IPS-18a (cell line): ENCODE data around the gene TIAM2.

Source experiments
- H3K27ac ChIP-seq: one replicate; pipeline ENCODE4 v1.5.1; 2013; ENCODE audit warnings: low read length
- H3K27me3 ChIP-seq: one replicate; pipeline ENCODE4 v1.6.1; 2013; ENCODE audit warnings: mild to moderate bottlenecking, low read length; ENCODE audit not compliant: control insufficient read depth, insufficient read depth
- H3K36me3 ChIP-seq: one replicate; pipeline ENCODE4 v1.6.1; 2013; ENCODE audit warnings: low read depth, low read length; ENCODE audit not compliant: control insufficient read depth
- H3K4me1 ChIP-seq: one replicate; pipeline ENCODE4 v1.6.1; 2013; ENCODE audit warnings: low read depth, low read length; ENCODE audit not compliant: control insufficient read depth
- H3K4me3 ChIP-seq: one replicate; pipeline ENCODE4 v1.5.1; 2013; ENCODE audit warnings: low read length
- H3K9ac ChIP-seq: one replicate; pipeline ENCODE4 v1.6.1; 2013; ENCODE audit warnings: mild to moderate bottlenecking, low read length, moderate library complexity
- H3K9me3 ChIP-seq: one replicate; pipeline ENCODE4 v1.6.1; 2013; ENCODE audit warnings: low read depth, low read length; ENCODE audit not compliant: control insufficient read depth

TIAM2 gene

DNA sequence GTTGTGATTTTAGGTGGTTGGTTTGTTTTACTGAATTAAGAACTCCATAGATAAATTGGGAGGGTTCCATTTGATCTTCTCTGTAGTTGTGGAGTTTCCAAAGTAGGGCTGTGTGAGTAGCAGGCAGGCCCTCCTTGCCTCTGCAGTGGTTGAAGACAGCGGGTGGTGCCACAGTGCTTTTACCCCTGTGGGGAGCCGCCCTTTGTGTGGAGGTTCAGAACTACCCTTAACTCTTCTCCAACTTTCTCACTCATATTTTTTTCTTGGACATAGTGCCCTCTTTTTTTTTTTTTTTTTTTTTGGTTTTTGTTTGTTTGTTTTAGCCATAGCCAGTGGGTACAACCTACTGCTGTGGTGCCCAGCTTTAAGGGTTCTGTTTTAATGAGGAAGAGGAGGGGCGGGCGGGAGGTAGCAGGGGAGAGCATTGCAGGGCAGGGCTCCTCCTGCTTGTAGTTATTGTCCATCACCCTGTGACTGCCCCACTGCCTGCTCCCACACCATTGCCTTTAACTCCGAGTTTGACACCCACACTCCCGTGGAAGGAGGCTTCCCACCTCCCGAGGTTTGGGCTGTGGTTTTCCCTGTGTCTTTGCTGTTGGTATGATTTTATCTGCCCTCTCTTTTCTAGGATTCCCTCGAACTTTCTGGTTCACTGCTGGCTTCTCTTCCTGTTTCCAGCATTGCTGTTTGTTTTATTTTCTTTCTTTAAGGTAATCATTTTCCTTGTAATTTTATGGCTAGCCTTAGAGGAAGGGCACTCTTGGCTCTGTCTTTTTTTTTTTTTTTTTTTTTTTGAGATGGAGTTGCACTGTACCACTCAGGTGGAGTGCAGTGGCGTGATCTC is 50.7 kb downstream of the TIAM2 start:
- Histone ChIP-seq H3K9me3 (no peaks in the 10 kb centered on the region), H3K36me3 (no peaks in the 10 kb centered on the region), H3K9ac (no peak overlapping the region), H3K4me3 (no peak overlapping the region), H3K27ac (no peak overlapping the region), H3K4me1 (peaks cover 21% of the 10 kb centered on the region), H3K27me3 (no peaks in the 10 kb centered on the region)

DNA sequence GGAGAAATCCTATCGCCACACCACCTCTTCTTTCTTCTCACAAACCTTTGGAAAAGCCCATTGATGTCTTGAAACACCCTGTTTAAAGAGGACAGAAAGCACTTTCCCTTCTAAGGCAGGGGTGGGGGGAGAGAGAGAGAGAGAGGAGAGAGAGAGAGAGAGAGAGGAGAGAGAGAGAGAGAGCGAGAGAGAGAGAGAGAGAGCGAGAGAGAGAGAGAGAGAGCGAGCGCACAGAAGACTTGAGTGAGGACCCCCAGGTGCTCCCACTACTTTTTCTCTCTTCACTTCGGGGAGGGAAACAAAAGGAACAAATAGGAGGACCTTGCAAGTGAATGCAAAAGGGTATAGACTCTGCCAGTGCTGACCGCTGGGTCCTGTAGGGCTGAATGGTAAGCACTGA is 52.4 kb downstream of the TIAM2 start:
- no peaks in the 10 kb centered on the region for H3K36me3 ChIP-seq
- H3K9me3 ChIP-seq: no peaks in the 10 kb centered on the region
- H3K4me3 ChIP-seq: no peak overlapping the region
- no peaks in the 10 kb centered on the region for H3K27me3 ChIP-seq
- peaks cover 7% of the 10 kb centered on the region for H3K4me1 ChIP-seq
- no peak overlapping the region for H3K27ac ChIP-seq
- no peak overlapping the region for H3K9ac ChIP-seq

DNA sequence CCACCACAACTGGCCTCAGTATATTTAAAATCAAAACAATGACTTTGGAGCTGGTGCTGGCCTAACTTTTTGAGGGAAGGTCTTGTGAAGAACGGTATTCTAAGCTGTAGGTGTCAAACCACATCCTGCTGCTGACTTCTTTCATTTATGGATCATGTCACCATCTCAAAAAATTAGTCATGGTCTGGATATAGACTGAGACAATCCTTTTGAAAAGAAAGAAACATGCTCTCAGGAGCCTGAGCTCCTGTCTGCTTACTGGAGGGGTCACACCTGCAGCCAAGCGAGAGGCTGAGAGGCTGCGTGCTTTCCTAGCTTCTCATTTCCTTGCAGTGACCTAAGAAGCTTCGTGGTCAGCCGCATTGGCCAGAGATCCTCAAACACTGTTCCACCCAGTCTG is 55.2 kb downstream of the TIAM2 start:
- no peaks in the 10 kb centered on the region for H3K36me3 ChIP-seq
- peaks cover 7% of the 10 kb centered on the region for H3K4me1 ChIP-seq
- no peak overlapping the region for H3K4me3 ChIP-seq
- H3K27me3 ChIP-seq: no peaks in the 10 kb centered on the region
- H3K9ac ChIP-seq: no peak overlapping the region
- no peaks in the 10 kb centered on the region for H3K9me3 ChIP-seq
- no peak overlapping the region for H3K27ac ChIP-seq

DNA sequence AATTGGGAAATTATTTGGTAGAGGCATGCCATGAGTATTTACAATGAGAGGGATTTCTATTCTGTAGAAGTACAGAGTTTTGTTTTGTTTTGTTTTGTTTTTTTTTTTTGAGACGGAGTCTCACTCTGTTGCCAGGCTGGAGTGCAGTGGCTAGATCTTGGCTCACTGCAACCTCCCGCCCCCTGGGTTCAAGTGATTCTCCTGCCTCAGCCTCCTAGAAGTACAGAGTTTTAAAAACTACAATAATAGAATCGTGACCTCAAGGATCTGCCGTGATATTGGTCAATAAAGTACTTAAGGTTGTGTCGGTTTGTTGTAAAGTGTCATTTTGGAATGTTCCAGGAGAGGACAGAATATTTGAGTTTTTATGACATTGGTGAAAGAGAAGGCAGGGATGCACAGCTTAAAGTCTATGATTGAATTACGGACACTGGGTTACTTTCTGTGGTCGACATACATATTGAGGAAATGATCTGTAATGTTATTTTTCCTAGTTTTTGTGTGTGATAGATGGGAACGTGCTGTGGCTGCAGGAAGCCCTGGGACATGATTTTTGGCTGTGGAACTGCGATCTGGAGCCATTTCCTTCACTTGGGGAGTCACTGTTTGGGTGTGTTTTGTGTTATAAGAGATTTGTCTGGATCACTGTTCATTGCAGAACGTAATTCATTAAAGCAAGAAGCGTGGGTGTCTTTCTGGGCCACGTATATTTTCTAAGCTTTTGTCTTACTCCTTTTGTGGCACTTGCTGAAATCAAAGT is 59.6 kb downstream of the TIAM2 start:
- no peaks in the 10 kb centered on the region for H3K9me3 ChIP-seq
- H3K4me3 ChIP-seq: no peak overlapping the region
- no peak overlapping the region for H3K27ac ChIP-seq
- no peak overlapping the region for H3K9ac ChIP-seq
- H3K27me3 ChIP-seq: no peaks in the 10 kb centered on the region
- H3K4me1 ChIP-seq: no peaks in the 10 kb centered on the region
- H3K36me3 ChIP-seq: no peaks in the 10 kb centered on the region

DNA sequence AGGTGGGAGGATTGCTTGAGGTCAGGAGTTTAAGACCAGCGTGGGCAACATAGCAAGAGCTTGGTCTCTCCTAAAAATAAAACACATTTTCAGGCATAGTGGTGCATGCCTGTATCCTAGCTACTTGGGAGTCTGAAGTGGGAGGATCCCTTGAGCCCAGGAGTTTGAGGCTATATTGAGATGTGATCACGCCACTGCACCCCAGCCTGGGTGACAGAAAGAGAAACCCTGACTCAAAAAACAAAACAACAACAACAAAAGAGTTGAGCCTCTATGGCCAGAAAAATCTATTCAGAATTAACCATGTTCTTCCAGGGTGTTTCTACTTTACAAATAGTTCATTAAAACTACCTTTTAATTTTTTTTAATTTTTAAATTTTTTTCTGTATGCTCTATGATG is 60.6 kb downstream of the TIAM2 start:
- Histone ChIP-seq H3K36me3 (no peaks in the 10 kb centered on the region), H3K9ac (no peak overlapping the region), H3K27ac (no peak overlapping the region), H3K9me3 (no peaks in the 10 kb centered on the region), H3K4me3 (no peak overlapping the region), H3K4me1 (no peaks in the 10 kb centered on the region), H3K27me3 (no peaks in the 10 kb centered on the region)

DNA sequence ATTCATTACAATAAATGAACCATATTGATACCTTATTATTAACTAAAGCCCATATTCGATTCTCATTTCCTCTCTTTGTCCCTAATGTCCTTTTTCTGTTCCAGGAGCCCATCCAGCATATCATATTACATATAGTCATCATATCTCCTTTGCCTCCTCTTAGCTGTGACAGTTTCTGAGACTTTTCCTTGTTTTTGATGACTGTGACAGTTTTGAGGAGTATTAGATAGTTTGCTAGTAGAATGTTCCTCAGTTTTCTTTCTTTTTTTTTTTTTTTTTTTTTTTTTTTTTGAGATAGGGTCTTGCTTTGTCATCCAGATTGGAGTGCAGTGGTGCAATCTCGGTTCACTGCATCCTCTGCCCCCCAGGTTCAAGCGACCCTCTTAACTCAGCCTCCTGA is 61.6 kb downstream of the TIAM2 start:
- Histone ChIP-seq H3K9ac (no peak overlapping the region), H3K4me3 (no peak overlapping the region), H3K4me1 (no peaks in the 10 kb centered on the region), H3K27me3 (no peaks in the 10 kb centered on the region), H3K36me3 (no peaks in the 10 kb centered on the region), H3K9me3 (peaks cover 3% of the 10 kb centered on the region), H3K27ac (no peak overlapping the region)

DNA sequence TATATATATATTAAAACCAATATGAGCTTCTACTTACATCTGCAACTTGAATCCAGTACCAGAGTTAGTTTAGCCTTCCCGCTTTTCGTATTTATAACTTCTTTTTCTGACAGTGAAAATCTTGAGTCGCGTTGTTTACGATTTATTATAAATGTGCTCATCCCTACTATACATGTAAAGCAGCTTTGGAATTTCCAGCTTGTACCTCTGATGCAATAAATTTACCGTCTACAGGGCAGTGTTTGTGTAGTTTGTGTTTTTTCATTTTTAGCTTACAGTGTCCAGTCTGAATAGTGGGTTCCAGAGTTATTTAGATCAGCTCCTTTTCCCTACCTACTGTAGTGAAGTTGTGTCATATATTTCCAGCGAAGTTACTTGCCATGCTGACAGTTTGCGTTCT is 66.3 kb downstream of the TIAM2 start:
- Histone ChIP-seq H3K36me3 (no peaks in the 10 kb centered on the region), H3K27me3 (no peaks in the 10 kb centered on the region), H3K27ac (no peak overlapping the region), H3K9me3 (peaks cover 3% of the 10 kb centered on the region), H3K9ac (no peak overlapping the region), H3K4me3 (no peak overlapping the region), H3K4me1 (no peaks in the 10 kb centered on the region)

DNA sequence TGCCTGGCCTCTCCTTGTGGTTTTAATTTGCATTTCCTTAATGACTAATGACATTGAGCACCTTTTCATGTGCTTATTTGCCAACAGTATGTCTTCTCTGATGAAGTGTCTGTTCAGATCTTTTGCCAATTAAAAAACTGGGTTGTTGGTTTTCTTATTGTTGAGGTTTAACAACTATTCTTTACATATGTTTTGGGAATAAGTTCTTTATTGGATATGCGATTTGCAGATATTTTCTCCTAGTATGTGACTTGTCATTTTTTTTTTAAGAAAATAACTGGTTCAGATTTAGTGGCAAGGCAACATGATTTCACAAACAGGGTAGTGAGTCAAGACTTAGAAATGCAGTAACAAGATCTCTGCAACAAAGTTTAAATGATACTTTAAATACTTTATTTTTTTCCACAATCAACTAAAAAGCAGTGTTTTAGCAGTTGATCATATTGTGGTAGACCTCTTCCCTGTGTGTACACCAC is 67.8 kb downstream of the TIAM2 start:
- Histone ChIP-seq H3K9me3 (peaks cover 3% of the 10 kb centered on the region), H3K27me3 (no peaks in the 10 kb centered on the region), H3K9ac (no peak overlapping the region), H3K27ac (no peak overlapping the region), H3K4me1 (no peaks in the 10 kb centered on the region), H3K36me3 (no peaks in the 10 kb centered on the region), H3K4me3 (no peak overlapping the region)

DNA sequence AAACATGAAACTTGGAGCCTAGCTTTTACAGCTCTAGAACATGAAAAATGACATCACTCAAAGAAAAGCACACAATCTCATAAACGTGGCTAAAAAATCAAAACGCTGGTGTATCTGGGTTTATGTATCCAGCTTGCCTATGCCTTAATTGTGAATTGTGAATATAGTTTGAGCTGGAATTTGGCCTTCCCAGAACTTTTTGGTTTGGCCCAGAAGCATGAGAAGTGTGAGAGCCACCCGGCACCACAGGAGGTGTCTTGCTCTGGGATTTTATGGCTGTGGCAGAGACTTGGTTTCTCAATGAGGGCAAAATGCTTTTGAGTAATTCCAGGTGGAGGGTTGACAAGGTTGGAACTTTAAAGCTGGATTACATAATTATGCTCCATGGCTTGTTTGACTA is 69.2 kb downstream of the TIAM2 start:
- Histone ChIP-seq H3K9ac (no peak overlapping the region), H3K36me3 (no peaks in the 10 kb centered on the region), H3K4me3 (no peak overlapping the region), H3K4me1 (no peaks in the 10 kb centered on the region), H3K27me3 (no peaks in the 10 kb centered on the region), H3K9me3 (peaks cover 3% of the 10 kb centered on the region), H3K27ac (no peak overlapping the region)

DNA sequence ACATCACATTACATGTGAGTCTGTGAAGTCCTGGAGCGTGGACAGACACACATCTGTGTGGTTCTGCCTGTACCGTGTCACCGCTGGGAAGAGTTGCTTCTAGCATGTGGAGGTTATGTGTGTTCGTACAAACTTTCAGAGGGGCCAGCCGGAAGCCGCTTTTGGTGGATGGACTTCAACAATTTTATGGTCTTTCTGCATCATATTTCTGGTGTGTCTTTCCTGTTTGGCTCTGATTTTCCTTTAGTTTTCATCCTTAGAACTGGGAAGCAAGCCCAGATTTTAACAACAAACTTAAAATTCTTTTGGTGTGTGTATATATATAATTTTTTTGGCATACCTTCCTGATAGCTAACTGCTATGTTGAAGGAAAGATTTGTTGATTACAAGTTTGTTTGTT is 71.2 kb downstream of the TIAM2 start:
- Histone ChIP-seq H3K9ac (no peak overlapping the region), H3K9me3 (no peaks in the 10 kb centered on the region), H3K4me3 (no peak overlapping the region), H3K4me1 (no peaks in the 10 kb centered on the region), H3K27ac (no peak overlapping the region), H3K36me3 (no peaks in the 10 kb centered on the region), H3K27me3 (no peaks in the 10 kb centered on the region)

DNA sequence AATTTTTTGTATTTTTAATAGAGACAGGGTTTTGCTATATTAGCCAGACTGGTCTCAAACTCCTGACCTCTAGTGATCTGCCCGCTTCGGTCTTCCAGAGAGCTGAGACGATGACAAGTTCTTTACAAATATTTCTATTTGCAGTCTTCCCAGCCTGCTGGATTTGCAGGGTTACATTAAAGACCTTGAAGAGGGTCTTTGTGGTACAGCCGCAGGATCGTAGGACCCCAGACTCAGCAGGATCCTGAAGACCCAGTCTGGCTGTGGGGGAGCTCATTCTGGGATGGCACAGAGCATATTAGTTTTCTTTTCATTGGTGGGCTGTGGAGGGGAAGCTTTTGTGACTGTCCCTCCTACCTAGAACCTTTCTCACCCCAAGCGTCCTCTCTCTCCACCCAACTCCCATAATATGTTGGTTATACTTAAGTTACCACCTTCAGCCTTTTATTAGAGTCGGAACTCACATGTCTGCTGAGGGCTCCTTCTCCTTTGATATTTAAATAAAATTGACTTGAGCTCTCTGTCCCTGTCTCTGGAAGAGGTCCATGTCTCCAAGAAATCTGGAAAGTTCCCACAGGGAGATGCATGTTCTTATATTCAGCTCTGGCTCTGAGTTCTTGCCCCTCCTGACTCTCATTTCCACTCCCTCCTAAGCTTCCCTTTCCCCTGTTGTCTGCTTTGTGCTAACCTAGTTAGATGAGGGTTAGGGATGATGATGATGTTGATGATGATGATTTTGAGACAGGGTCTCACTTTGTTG is 72.0 kb downstream of the TIAM2 start:
- Histone ChIP-seq H3K9ac (no peak overlapping the region), H3K27me3 (no peaks in the 10 kb centered on the region), H3K4me1 (no peaks in the 10 kb centered on the region), H3K36me3 (no peaks in the 10 kb centered on the region), H3K4me3 (no peak overlapping the region), H3K27ac (no peak overlapping the region), H3K9me3 (no peaks in the 10 kb centered on the region)
